Smooth muscle cell (in vitro differentiated cells): ENCODE results near the gene SC5D. TPM values are rescaled to one million over a fixed set of nuclear protein-coding genes. Genes with fewer than 3 reads are reported as not detected.

Source experiments
- DNase-seq: peaks from one replicate; lab custom pipeline; 2025; ENCODE audit not compliant: unreplicated experiment; lab: John Stamatoyannopoulos, UW
- H2AFZ ChIP-seq: fragments of 200-600 bp; sonication (generic); 2 replicates; pipeline ENCODE4 v1.6.0; 2016; ENCODE audit warnings: antibody characterized with exemption, low read depth, mild to moderate bottlenecking
- H3F3A ChIP-seq: fragments of 200-600 bp; sonication (generic); 2 replicates; pipeline ENCODE4 v1.6.0; 2017; ENCODE audit warnings: antibody characterized with exemption, low read depth
- H3K27ac ChIP-seq: fragments of 200-600 bp; sonication (generic); 2 replicates; pipeline ENCODE4 v1.5.1; 2016; ENCODE audit warnings: low read depth, mild to moderate bottlenecking
- H3K27me3 ChIP-seq: fragments of 200-600 bp; sonication (generic); 2 replicates; pipeline ENCODE4 v1.6.1; 2016; ENCODE audit warnings: low read depth, mild to moderate bottlenecking
- H3K36me3 ChIP-seq: fragments of 200-600 bp; sonication (generic); 2 replicates; pipeline ENCODE4 v1.5.1; 2016; ENCODE audit warnings: low read depth
- H3K4me1 ChIP-seq: fragments of 200-600 bp; sonication (generic); 2 replicates; pipeline ENCODE4 v1.5.1; 2016; ENCODE audit warnings: low read depth
- H3K4me2 ChIP-seq: fragments of 200-600 bp; sonication (generic); 2 replicates; pipeline ENCODE4 v1.6.0; 2016; ENCODE audit warnings: mild to moderate bottlenecking
- H3K4me3 ChIP-seq: fragments of 200-600 bp; sonication (generic); 2 replicates; pipeline ENCODE4 v1.5.1; 2016; ENCODE audit warnings: mild to moderate bottlenecking
- H3K79me2 ChIP-seq: fragments of 200-600 bp; sonication (generic); 2 replicates; pipeline ENCODE4 v1.6.0; 2016; ENCODE audit warnings: low read depth, mild to moderate bottlenecking
- H3K9ac ChIP-seq: fragments of 200-600 bp; sonication (generic); 2 replicates; pipeline ENCODE4 v1.6.0; 2016; ENCODE audit warnings: low read depth
- H3K9me3 ChIP-seq: fragments of 200-600 bp; sonication (generic); replicated peaks from 2 replicates; pipeline ENCODE4 v1.5.1; 2016; ENCODE audit warnings: low read depth
- H4K20me1 ChIP-seq: fragments of 200-600 bp; sonication (generic); 2 replicates; pipeline ENCODE4 v1.6.0; 2016; ENCODE audit warnings: low read depth
- CTCF ChIP-seq: fragments of 200-600 bp; sonication (generic); IDR thresholded peaks from 2 replicates; pipeline ENCODE4 v1.5.1; 2017; ENCODE audit warnings: borderline replicate concordance, mild to moderate bottlenecking, antibody characterized with exemption; ENCODE audit not compliant: insufficient read depth, poor library complexity, severe bottlenecking
- WGBS: methylation state at CpG from one replicate; pipeline ENCODE4 v1.1.7; 2016; ENCODE audit warnings: low lambda C conversion rate; 5-methylcytosine and 5-hydroxymethylcytosine counted together
- polyA plus RNA-seq: library from polyadenylated mRNA; unstranded; fragments of >200 nt; fragmentation: Nextera tagmentation; extraction: Ambion mirVana; gene quantifications from 2 replicates; pipeline ENCODE4 v1.2.1, GENCODE V29; 2016
- total RNA-seq: library from RNA; depleted of rRNA; stranded (reverse); fragments of >200 nt; gene quantifications from 2 replicates; pipeline ENCODE4 v1.2.3, GENCODE V29; 2014

The SC5D gene
- total and polyA plus RNA-seq, 2 experiments from 2014 or later = 59.5 to 138 TPM

- Histone ChIP-seq H3K4me1 (no peaks in the 10 kb centered on the region), H3K4me2 (no peak overlapping the region), H3K27me3 (no peaks in the 10 kb centered on the region), H3K4me3 (no peak overlapping the region), H3F3A (no peaks in the 10 kb centered on the region), H3K9ac (no peak overlapping the region), H2AFZ (no peak overlapping the region), H3K27ac (no peak overlapping the region), H4K20me1 (no peaks in the 10 kb centered on the region), H3K79me2 (no peaks in the 10 kb centered on the region), H3K36me3 (no peaks in the 10 kb centered on the region), H3K9me3 (no peaks in the 10 kb centered on the region)
- WGBS = 79% methylated on average over 7 of the region's 7 CpGs
- DNase-seq = no peak
- no peak for TF ChIP-seq CTCF
Measured at GRCh38 chr11:121334973-121335710, 42.6 kb downstream of the SC5D start.

GRCh38 chr11:121336279-121336937 is 43.8 kb downstream of the SC5D start:
- no peaks in the 10 kb centered on the region for H3F3A ChIP-seq
- no peak overlapping the region for H3K27ac ChIP-seq
- H3K27me3 ChIP-seq = no peaks in the 10 kb centered on the region
- no peaks in the 10 kb centered on the region for H3K4me1 ChIP-seq
- no peaks in the 10 kb centered on the region for H3K9me3 ChIP-seq
- no peak overlapping the region for H3K4me2 ChIP-seq
- TF ChIP-seq CTCF = no peak
- no peaks in the 10 kb centered on the region for H4K20me1 ChIP-seq
- WGBS = 68% methylated on average over 6 of the region's 6 CpGs
- no peaks in the 10 kb centered on the region for H3K36me3 ChIP-seq
- no peaks in the 10 kb centered on the region for H3K79me2 ChIP-seq
- no peak overlapping the region for H3K4me3 ChIP-seq
- H3K9ac ChIP-seq = no peak overlapping the region
- no peak overlapping the region for H2AFZ ChIP-seq
- DNase-seq = no peak

DNA sequence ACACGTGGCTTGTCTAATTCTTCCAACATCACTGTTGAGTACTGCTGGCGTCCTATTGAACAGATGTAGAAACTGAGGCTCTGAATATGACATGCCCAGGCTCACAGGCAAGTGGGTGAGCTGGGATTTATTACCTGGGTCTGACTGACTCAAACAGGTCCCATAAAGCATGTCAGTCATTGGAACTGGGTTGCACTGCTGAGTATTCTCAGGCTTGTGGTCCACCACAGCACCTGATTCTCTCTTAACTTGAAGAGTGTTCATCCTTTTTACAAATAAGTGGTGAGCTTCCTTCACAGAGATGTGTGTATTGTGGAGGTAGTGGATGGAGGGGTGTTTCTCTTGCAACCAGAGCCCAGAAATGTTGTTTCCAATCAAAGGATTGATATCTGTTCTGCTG is 44.5 kb downstream of the SC5D start:
- no peaks in the 10 kb centered on the region for H3K27me3 ChIP-seq
- H3K79me2 ChIP-seq = no peaks in the 10 kb centered on the region
- H3F3A ChIP-seq = no peaks in the 10 kb centered on the region
- no peak overlapping the region for H3K4me3 ChIP-seq
- no peak overlapping the region for H2AFZ ChIP-seq
- H3K9ac ChIP-seq = no peak overlapping the region
- no peaks in the 10 kb centered on the region for H3K36me3 ChIP-seq
- H4K20me1 ChIP-seq = no peaks in the 10 kb centered on the region
- no peak for DNase-seq
- H3K4me1 ChIP-seq = no peaks in the 10 kb centered on the region
- no peaks in the 10 kb centered on the region for H3K9me3 ChIP-seq
- no peak overlapping the region for H3K27ac ChIP-seq
- no peak for TF ChIP-seq CTCF
- H3K4me2 ChIP-seq = no peak overlapping the region
- 88% methylated on average over 2 of the region's 2 CpGs for WGBS
